CD4-positive, alpha-beta T cell treated with Interleukin-2 at 100 ng/mL for 4 hours (primary cell): ENCODE measurements around the gene STUM.

ENCODE experiments used
- DNase-seq: peaks from one replicate; pipeline ENCODE4 v3.0.0-alpha.2; 2020; ENCODE audit warnings: low spot score

STUM gene

GRCh38 chr1:226640321-226641136 is 92.0 kb downstream of the STUM start:
- DNase-seq: no peak

DNA sequence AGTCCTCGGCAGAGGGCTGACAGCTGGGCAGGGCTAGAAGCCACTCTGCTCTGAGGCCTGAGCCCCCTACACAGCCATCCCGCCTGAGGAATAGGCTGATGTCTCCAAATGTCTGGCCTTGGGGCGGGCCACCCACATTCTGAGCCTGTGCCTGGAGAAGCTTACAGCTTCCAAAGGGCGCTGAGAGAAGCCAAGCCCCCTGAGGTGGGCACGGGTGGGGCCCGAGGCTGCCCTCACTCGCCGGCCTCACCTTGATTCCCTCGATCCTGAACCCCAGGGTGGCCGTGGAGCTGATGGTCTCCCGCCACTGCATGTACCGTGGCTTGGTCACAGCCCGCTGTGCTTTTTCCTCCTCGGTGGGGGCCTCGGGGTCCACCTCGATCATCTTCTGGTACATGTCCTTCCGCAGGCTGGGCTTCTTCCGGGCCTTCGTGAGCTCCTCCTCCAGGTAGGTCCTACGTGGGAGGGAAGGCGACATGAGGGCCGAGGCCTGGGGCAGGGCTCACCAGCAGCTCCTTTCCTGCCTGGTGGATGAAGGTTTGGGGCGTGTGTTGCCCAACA is 93.2 kb downstream of the STUM start:
- DNase-seq: no peak

- DNase-seq: no peak
These were observed 93.9 kb downstream of the STUM start for GRCh38 chr1:226642421-226642820.

DNA sequence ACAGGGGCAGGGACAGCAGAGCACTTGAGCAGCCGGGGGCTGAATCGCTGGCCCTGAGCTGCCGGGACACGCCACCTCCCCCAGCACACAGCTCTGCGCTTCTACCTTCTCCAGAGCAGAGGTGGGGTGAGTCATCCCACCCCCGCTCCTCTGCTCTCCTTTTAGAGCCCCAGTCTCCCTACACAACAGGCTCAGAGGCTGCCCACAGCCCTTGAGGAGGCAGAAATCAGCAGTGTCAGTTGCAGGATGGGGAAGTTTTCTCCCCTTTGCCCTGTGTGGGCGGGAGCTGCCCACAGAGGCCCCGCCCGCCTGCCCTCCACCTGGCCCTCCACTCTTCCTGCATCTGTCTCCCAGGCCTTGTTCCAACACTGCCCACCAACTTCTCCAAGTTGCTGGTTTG is 94.6 kb downstream of the STUM start:
- DNase-seq: peak; percentile 72

DNA sequence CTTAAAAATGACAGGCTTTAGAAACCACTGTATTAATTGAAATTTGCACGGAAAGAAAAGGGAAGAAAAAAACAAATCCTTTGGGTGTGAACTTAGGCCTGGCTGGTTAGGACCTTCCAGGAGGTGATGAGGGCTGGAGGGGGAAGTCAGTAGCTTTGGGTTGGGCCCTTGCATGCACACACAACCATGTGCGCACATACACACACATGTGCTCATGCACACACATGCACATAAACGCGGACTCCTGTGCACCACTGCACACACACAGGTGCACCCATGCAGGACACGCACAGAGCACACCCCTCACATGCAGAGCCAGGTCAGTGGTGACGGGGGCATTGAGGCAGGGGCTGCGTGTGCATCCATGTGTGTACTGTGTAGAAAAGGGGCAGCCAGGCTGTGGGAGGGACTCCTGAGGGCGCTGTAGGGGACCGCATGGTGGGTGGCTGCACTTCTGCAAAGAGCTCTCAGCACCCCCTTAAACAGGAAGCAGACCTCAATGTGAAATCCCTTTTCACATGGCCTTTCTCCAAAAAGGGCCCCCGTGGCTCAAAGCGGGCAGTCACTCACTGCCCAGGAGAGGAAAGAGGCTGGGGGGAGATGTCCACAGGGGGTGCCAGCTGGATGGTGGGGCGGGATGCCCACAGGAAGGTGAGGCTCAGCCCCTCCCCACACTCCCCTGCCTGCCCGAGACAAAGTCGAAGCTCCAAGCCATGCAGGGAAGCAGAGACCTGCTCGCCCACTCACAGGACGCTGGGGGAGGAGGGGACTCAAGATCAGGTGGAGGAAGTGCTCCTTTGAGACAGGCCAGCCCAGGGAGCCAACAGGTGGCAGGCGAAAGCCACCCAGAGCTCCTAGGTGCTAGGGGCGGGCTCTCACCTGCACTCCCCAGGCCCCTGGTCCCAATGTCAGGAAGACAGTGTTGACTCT is 95.3 kb downstream of the STUM start:
- no peak for DNase-seq

GRCh38 chr1:226644541-226645176 is 96.1 kb downstream of the STUM start:
- DNase-seq: no peak

DNA sequence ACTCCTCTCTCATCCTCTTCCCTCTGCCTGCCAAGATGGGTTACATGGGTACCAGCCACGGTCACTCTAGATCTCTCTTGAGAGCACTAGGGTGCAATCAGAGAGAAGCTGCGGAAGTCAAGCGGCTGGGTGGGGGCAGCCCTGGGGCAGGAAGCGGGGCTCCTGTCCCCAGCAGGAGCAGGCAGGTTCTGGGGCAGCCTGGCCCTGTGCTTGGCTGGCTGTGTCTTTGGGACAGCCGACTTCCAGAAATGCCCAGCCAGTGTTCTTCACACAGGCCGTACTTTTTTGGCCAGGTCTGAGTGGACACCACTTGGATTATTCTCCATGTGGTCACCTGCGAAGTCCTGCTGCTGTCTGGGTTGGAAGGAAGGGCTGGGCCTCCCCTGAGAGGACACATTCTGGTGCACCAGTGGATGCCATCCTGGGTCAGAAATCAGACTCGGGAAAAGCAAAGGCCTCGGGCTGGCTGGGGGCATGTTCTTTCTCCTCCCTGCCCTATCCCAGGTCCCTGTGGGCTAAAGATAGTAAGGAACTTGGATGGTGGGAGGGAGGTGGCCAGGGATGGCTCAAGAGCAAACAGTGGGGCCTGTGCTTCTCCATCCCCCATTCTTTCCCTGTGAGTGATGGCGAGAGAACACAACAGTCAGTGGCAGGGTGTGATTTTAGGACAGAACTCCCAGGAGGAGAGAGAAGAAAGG is 96.9 kb downstream of the STUM start:
- no peak for DNase-seq

DNA sequence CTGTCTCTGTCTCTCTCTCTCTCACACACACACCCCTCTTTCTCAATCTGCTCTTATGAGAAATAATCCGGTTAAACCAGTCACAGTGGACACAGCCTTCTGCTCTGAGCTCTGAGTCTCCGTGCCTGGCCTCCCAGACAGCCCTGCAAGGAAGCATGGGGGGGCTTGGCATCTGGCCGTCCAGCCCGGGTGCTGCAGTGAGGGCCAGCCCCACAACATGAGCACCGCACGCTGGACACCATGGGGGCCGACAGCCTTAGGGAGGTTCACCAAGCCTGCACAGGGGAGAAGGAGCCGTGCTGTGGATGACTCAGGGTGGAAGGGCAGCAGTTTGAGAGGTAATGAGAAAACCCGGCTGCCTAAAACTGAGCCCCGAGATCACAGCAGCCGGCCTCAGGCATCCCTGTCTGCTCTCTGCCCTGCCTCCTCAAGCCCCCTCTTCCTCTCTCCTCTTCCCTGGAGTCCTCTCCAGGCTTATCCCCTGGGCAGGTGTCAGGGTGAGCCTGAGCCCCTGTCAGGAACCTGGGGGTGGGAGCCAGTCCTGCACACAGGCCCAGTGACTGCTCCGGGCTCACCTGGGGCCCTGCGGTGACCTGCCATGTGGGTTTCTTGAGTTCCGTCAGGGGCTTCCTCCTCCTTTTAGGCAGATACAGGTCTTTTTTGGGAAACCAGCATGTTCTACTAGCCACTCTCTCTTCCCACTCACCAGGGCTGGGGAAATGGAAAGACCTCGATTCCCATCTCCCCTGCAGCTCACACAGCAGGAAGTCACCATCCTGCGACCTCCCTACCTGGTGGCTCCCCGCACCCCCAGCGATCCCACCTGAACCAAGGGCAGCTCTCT is 97.7 kb downstream of the STUM start:
- no peak for DNase-seq

GRCh38 chr1:226646870-226647449 is 98.4 kb downstream of the STUM start:
- no peak for DNase-seq

DNA sequence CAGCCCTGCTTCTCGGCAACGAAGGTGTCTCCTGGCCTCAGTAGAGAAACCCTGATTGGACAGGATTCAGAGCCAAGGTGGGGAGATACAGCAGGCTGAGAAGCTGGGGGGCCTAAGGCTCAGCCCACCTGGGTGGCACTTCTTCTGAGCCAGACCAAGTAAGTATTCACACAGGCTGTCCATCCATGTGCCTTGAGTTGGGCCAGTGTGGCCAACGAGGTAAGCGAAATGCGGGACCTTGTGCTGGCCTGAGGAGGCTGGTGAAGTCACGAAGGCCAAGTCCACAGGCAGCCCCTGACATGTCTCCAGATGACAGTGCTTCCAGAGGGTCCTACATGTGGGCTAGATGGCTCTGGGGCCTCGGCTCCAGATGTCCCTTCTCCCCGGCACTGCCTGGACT is 99.2 kb downstream of the STUM start:
- no peak for DNase-seq

- no peak for DNase-seq
These were observed 99.9 kb downstream of the STUM start for GRCh38 chr1:226648421-226648820.

GRCh38 chr1:226649244-226649643 is 100.7 kb downstream of the STUM start:
- no peak for DNase-seq

DNA sequence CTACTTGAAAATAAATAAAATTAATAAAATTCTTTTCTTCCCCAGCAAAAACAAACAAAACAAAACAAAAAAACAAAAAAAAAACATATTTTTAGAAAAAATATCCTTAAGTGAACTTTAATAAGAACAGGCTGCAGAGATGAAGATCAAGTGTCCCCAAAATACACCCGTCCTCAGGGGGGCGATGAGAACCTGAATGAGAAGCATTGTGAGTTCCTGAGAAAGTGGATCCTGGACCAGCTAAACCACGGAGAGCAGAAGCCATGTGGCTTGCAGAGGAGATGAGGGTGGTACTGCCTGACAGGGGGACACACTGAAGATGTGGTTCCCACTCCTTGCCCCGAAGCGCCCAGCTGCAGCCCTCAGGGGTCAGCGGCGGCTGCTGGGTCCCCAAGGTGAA is 101.2 kb downstream of the STUM start:
- DNase-seq: peak; percentile 38

GRCh38 chr1:226650236-226650841 is 101.8 kb downstream of the STUM start:
- no peak for DNase-seq

DNA sequence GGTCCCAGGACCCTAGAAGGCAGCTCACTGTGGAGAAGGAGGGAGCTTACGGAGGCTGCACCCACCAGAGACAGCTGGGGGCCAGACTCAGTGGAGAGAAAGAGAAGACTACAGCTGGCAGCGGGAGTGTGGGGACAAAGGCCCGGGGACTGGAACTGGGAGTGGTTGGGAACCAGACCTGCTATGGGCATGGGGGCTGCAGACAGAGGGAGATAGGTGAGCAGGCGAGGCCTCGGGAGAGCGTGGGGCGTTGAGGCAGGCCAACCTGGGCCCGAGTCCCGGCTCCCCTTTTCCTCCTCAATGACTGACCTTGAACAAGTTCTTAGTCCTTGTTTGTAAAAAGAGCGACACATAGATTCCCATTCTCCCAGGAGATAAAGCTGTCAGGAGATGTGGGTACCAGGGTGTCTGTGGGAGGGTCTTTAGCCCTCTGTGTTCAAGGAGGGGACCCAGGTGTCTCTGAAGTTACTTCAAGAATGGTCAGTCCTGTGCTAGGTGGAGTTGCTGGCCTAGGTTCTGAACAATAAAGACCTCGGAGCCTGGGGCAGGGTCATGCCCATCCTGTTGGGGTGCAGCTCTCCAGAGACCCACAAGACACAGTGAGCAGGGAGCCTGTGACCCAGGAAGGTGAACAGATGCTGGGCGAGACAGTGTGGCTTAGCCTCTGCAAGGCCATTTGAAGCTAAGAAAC is 102.6 kb downstream of the STUM start:
- no peak for DNase-seq

GRCh38 chr1:226651732-226652105 is 103.2 kb downstream of the STUM start:
- no peak for DNase-seq

GRCh38 chr1:226652613-226653012 is 104.0 kb downstream of the STUM start:
- DNase-seq: no peak

DNA sequence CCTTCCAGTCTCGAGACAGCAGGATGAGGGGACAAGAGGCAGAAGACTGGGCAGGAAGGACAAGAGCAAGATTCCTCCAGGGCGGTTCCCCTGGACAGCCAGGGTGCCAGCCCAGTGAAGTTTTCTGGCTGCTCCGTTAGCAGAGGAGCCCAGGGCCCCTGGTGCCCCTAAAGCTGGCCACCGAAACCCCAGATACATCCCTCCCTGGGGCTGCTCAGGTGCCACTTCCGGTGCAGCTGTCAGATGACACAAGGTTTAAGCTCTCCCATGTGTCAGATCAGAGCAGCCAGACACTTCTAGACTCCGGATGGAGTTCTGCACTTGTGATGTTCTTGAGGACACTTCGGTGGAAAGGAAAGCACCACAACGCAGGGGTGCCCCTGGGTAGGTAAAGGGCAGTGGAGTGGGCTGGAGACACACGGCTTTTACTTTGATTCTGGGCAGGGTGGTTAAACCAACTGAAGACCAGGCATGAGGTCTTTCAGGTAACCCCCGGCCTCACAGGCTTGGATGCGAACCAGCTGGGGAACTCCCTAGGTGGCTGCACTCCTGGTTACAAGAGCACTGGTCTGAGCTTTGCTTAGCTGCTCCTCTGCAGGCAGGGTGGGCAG is 104.9 kb downstream of the STUM start:
- peak; percentile 69 for DNase-seq
